ENCODE data around the gene RBM26.
A peak's percentile ranks its signal among the peaks of the same experiment; 100 is the strongest.

Gene RBM26

GRCh38 chr13:79439275-79439674 is 33.2 kb upstream of the RBM26 start:
- Histone ChIP-seq H2BK12ac (ENCODE audit: low read length) (no peak overlapping the region), H3K79me1 (ENCODE audit: low read depth, low read length) (no peaks in the 10 kb centered on the region), H3K4ac (ENCODE audit: low read length) (no peak overlapping the region), H3K36me3 (replicated peaks in 1 of 2; ENCODE audit: control insufficient read depth in 2 of 2, insufficient read depth in 2 of 2, low read length in 2 of 2) (no peaks in the 10 kb centered on the region), H2BK15ac (ENCODE audit: low read length) (no peak overlapping the region), H3K14ac (ENCODE audit: low read length) (no peak overlapping the region), H2AFZ (ENCODE audit: low read length) (no peak overlapping the region), H3K23ac (ENCODE audit: low read depth, low read length, poor library complexity) (no peak overlapping the region), H2BK5ac (ENCODE audit: low read length) (no peak overlapping the region), H3K4me1 (ENCODE audit: control insufficient read depth in 2 of 2, insufficient read depth in 1 of 2, low read depth in 1 of 2, low read length in 2 of 2) (no peaks in the 10 kb centered on the region), H2AK5ac (ENCODE audit: low read depth, low read length) (no peak overlapping the region), H3K4me2 (ENCODE audit: insufficient read depth, low read length, poor library complexity, severe bottlenecking) (no peak overlapping the region), H4K91ac (ENCODE audit: low read depth, low read length, poor library complexity) (no peak overlapping the region), H3K9me3 (replicated peaks in 1 of 2; ENCODE audit: control insufficient read depth in 2 of 2, insufficient read depth in 1 of 2, low read depth in 1 of 2, low read length in 2 of 2) (no peaks in the 10 kb centered on the region), H4K8ac (ENCODE audit: low read depth, low read length) (no peak overlapping the region), H3K4me3 (ENCODE audit: low read length in 2 of 2) (no peak overlapping the region), H2BK120ac (ENCODE audit: low read depth, low read length) (no peak overlapping the region), H3K18ac (ENCODE audit: low read length) (no peak overlapping the region), H3K27ac (replicated peaks; ENCODE audit: low read length) (no peak overlapping the region), H3K27me3 (ENCODE audit: control insufficient read depth in 3 of 3, insufficient read depth in 3 of 3, low read depth in 1 of 3, low read length in 3 of 3) (peaks cover 0 to 3% (median 0%) of the 10 kb centered on the region in 3 experiments), H3K9ac (ENCODE audit: low read depth, low read length, poor library complexity) (no peak overlapping the region)
- no CpG with 5 or more reads among the region's 1 CpG for WGBS, 2 donors (ENCODE audit: extremely low coverage in 2 of 2, insufficient read length in 2 of 2, insufficient replicate concordance in 1 of 2)
- DNase-seq (ENCODE audit: low spot score): no peak

- Histone ChIP-seq H3K36me3 (replicated peaks in 1 of 2; ENCODE audit: control insufficient read depth in 2 of 2, insufficient read depth in 2 of 2, low read length in 2 of 2) (no peaks in the 10 kb centered on the region), H2BK5ac (ENCODE audit: low read length) (no peak overlapping the region), H3K27ac (replicated peaks; ENCODE audit: low read length) (no peak overlapping the region), H3K23ac (ENCODE audit: low read depth, low read length, poor library complexity) (no peak overlapping the region), H2BK15ac (ENCODE audit: low read length) (no peak overlapping the region), H3K4me2 (ENCODE audit: insufficient read depth, low read length, poor library complexity, severe bottlenecking) (no peak overlapping the region), H3K9ac (ENCODE audit: low read depth, low read length, poor library complexity) (no peak overlapping the region), H3K4me1 (ENCODE audit: control insufficient read depth in 2 of 2, insufficient read depth in 1 of 2, low read depth in 1 of 2, low read length in 2 of 2) (no peaks in the 10 kb centered on the region), H3K18ac (ENCODE audit: low read length) (no peak overlapping the region), H3K9me3 (replicated peaks in 1 of 2; ENCODE audit: control insufficient read depth in 2 of 2, insufficient read depth in 1 of 2, low read depth in 1 of 2, low read length in 2 of 2) (peaks cover 0 to 1% of the 10 kb centered on the region in 2 donors), H3K14ac (ENCODE audit: low read length) (no peak overlapping the region), H2AK5ac (ENCODE audit: low read depth, low read length) (no peak overlapping the region), H2BK120ac (ENCODE audit: low read depth, low read length) (no peak overlapping the region), H3K4me3 (ENCODE audit: low read length in 2 of 2) (no peak overlapping the region), H4K8ac (ENCODE audit: low read depth, low read length) (no peak overlapping the region), H3K4ac (ENCODE audit: low read length) (no peak overlapping the region), H3K27me3 (ENCODE audit: control insufficient read depth in 3 of 3, insufficient read depth in 3 of 3, low read depth in 1 of 3, low read length in 3 of 3) (peaks cover 0 to 28% (median 0%) of the 10 kb centered on the region in 3 experiments), H2AFZ (ENCODE audit: low read length) (no peak overlapping the region), H2BK12ac (ENCODE audit: low read length) (no peak overlapping the region), H3K79me1 (ENCODE audit: low read depth, low read length) (no peaks in the 10 kb centered on the region), H4K91ac (ENCODE audit: low read depth, low read length, poor library complexity) (no peak overlapping the region)
- no CpG with 5 or more reads among the region's 1 CpG for WGBS, 2 donors (ENCODE audit: extremely low coverage in 2 of 2, insufficient read length in 2 of 2, insufficient replicate concordance in 1 of 2)
- no peak for DNase-seq (ENCODE audit: low spot score)
Measured at GRCh38 chr13:79435561-79435990, 29.5 kb upstream of the RBM26 start.

- H3K9ac ChIP-seq (ENCODE audit: low read depth, low read length, poor library complexity): no peak overlapping the region
- DNase-seq (ENCODE audit: low spot score): no peak
- no peak overlapping the region for H4K8ac ChIP-seq (ENCODE audit: low read depth, low read length)
- no peak overlapping the region for H2BK5ac ChIP-seq (ENCODE audit: low read length)
- H3K4me2 ChIP-seq (ENCODE audit: insufficient read depth, low read length, poor library complexity, severe bottlenecking): no peak overlapping the region
- H3K4me3 ChIP-seq (ENCODE audit: low read length in 2 of 2): no peak overlapping the region
- H3K4me1 ChIP-seq (ENCODE audit: control insufficient read depth in 2 of 2, insufficient read depth in 1 of 2, low read depth in 1 of 2, low read length in 2 of 2): no peaks in the 10 kb centered on the region
- H3K14ac ChIP-seq (ENCODE audit: low read length): no peak overlapping the region
- no peak overlapping the region for H2BK12ac ChIP-seq (ENCODE audit: low read length)
- WGBS, 2 donors (ENCODE audit: extremely low coverage in 2 of 2, insufficient read length in 2 of 2, insufficient replicate concordance in 1 of 2): no CpG with 5 or more reads among the region's 1 CpG
- H4K91ac ChIP-seq (ENCODE audit: low read depth, low read length, poor library complexity): no peak overlapping the region
- no peaks in the 10 kb centered on the region for H3K36me3 ChIP-seq (replicated peaks in 1 of 2; ENCODE audit: control insufficient read depth in 2 of 2, insufficient read depth in 2 of 2, low read length in 2 of 2)
- no peak overlapping the region for H2BK120ac ChIP-seq (ENCODE audit: low read depth, low read length)
- H2BK15ac ChIP-seq (ENCODE audit: low read length): no peak overlapping the region
- no peaks in the 10 kb centered on the region for H3K79me1 ChIP-seq (ENCODE audit: low read depth, low read length)
- no peak overlapping the region for H3K27ac ChIP-seq (replicated peaks; ENCODE audit: low read length)
- peaks cover 0 to 33% (median 0%) of the 10 kb centered on the region in 3 experiments for H3K27me3 ChIP-seq (ENCODE audit: control insufficient read depth in 3 of 3, insufficient read depth in 3 of 3, low read depth in 1 of 3, low read length in 3 of 3)
- H3K18ac ChIP-seq (ENCODE audit: low read length): no peak overlapping the region
- no peak overlapping the region for H3K23ac ChIP-seq (ENCODE audit: low read depth, low read length, poor library complexity)
- H2AFZ ChIP-seq (ENCODE audit: low read length): no peak overlapping the region
- no peak overlapping the region for H2AK5ac ChIP-seq (ENCODE audit: low read depth, low read length)
- H3K4ac ChIP-seq (ENCODE audit: low read length): no peak overlapping the region
- peaks cover 0 to 8% of the 10 kb centered on the region in 2 donors for H3K9me3 ChIP-seq (replicated peaks in 1 of 2; ENCODE audit: control insufficient read depth in 2 of 2, insufficient read depth in 1 of 2, low read depth in 1 of 2, low read length in 2 of 2)
Measured at GRCh38 chr13:79434556-79434955, 28.5 kb upstream of the RBM26 start.

- peak overlapping the region; percentile 89 for H3K18ac ChIP-seq (ENCODE audit: low read length)
- H3K4ac ChIP-seq (ENCODE audit: low read length): no peak overlapping the region
- H2BK5ac ChIP-seq (ENCODE audit: low read length): no peak overlapping the region
- H4K91ac ChIP-seq (ENCODE audit: low read depth, low read length, poor library complexity): no peak overlapping the region
- H2BK12ac ChIP-seq (ENCODE audit: low read length): peak overlapping the region; percentile 90
- no peak overlapping the region for H3K27ac ChIP-seq (replicated peaks; ENCODE audit: low read length)
- no peaks in the 10 kb centered on the region for H3K36me3 ChIP-seq (replicated peaks in 1 of 2; ENCODE audit: control insufficient read depth in 2 of 2, insufficient read depth in 2 of 2, low read length in 2 of 2)
- peak overlapping the region in 1 of 2 donors; percentile 67 for H3K4me3 ChIP-seq (ENCODE audit: low read length in 2 of 2)
- peak overlapping the region; percentile 89 for H2BK15ac ChIP-seq (ENCODE audit: low read length)
- no peaks in the 10 kb centered on the region for H3K79me1 ChIP-seq (ENCODE audit: low read depth, low read length)
- no peak overlapping the region for H2BK120ac ChIP-seq (ENCODE audit: low read depth, low read length)
- H3K27me3 ChIP-seq (ENCODE audit: control insufficient read depth in 3 of 3, insufficient read depth in 3 of 3, low read depth in 1 of 3, low read length in 3 of 3): peaks cover 0 to 44% (median 0%) of the 10 kb centered on the region in 3 experiments
- peaks cover 0 to 5% of the 10 kb centered on the region in 2 donors for H3K4me1 ChIP-seq (ENCODE audit: control insufficient read depth in 2 of 2, insufficient read depth in 1 of 2, low read depth in 1 of 2, low read length in 2 of 2)
- peaks cover 0 to 8% of the 10 kb centered on the region in 2 donors for H3K9me3 ChIP-seq (replicated peaks in 1 of 2; ENCODE audit: control insufficient read depth in 2 of 2, insufficient read depth in 1 of 2, low read depth in 1 of 2, low read length in 2 of 2)
- no peak overlapping the region for H3K9ac ChIP-seq (ENCODE audit: low read depth, low read length, poor library complexity)
- no CpG with 5 or more reads among the region's 11 CpGs for WGBS, 2 donors (ENCODE audit: extremely low coverage in 2 of 2, insufficient read length in 2 of 2, insufficient replicate concordance in 1 of 2)
- DNase-seq (ENCODE audit: low spot score): no peak
- no peak overlapping the region for H2AFZ ChIP-seq (ENCODE audit: low read length)
- H2AK5ac ChIP-seq (ENCODE audit: low read depth, low read length): peak overlapping the region; percentile 63
- no peak overlapping the region for H3K4me2 ChIP-seq (ENCODE audit: insufficient read depth, low read length, poor library complexity, severe bottlenecking)
- peak overlapping the region; percentile 38 for H3K14ac ChIP-seq (ENCODE audit: low read length)
- no peak overlapping the region for H4K8ac ChIP-seq (ENCODE audit: low read depth, low read length)
- peak overlapping the region; percentile 85 for H3K23ac ChIP-seq (ENCODE audit: low read depth, low read length, poor library complexity)
Measured at GRCh38 chr13:79432992-79433391, 26.9 kb upstream of the RBM26 start.

Measured in neuronal stem cell (in vitro differentiated cells).